Smooth muscle cell (in vitro differentiated cells): ENCODE measurements around the gene NPY5R. TPM values are rescaled to one million over a fixed set of nuclear protein-coding genes. Genes with fewer than 3 reads are reported as not detected.

ENCODE experiments used
- DNase-seq: peaks from one replicate; lab custom pipeline; 2025; ENCODE audit not compliant: unreplicated experiment; lab: John Stamatoyannopoulos, UW
- H2AFZ ChIP-seq: fragments of 200-600 bp; sonication (generic); 2 replicates; pipeline ENCODE4 v1.6.0; 2016; ENCODE audit warnings: antibody characterized with exemption, low read depth, mild to moderate bottlenecking
- H3F3A ChIP-seq: fragments of 200-600 bp; sonication (generic); 2 replicates; pipeline ENCODE4 v1.6.0; 2017; ENCODE audit warnings: antibody characterized with exemption, low read depth
- H3K27ac ChIP-seq: fragments of 200-600 bp; sonication (generic); 2 replicates; pipeline ENCODE4 v1.5.1; 2016; ENCODE audit warnings: low read depth, mild to moderate bottlenecking
- H3K27me3 ChIP-seq: fragments of 200-600 bp; sonication (generic); 2 replicates; pipeline ENCODE4 v1.6.1; 2016; ENCODE audit warnings: low read depth, mild to moderate bottlenecking
- H3K36me3 ChIP-seq: fragments of 200-600 bp; sonication (generic); 2 replicates; pipeline ENCODE4 v1.5.1; 2016; ENCODE audit warnings: low read depth
- H3K4me1 ChIP-seq: fragments of 200-600 bp; sonication (generic); 2 replicates; pipeline ENCODE4 v1.5.1; 2016; ENCODE audit warnings: low read depth
- H3K4me2 ChIP-seq: fragments of 200-600 bp; sonication (generic); 2 replicates; pipeline ENCODE4 v1.6.0; 2016; ENCODE audit warnings: mild to moderate bottlenecking
- H3K4me3 ChIP-seq: fragments of 200-600 bp; sonication (generic); 2 replicates; pipeline ENCODE4 v1.5.1; 2016; ENCODE audit warnings: mild to moderate bottlenecking
- H3K79me2 ChIP-seq: fragments of 200-600 bp; sonication (generic); 2 replicates; pipeline ENCODE4 v1.6.0; 2016; ENCODE audit warnings: low read depth, mild to moderate bottlenecking
- H3K9ac ChIP-seq: fragments of 200-600 bp; sonication (generic); 2 replicates; pipeline ENCODE4 v1.6.0; 2016; ENCODE audit warnings: low read depth
- H3K9me3 ChIP-seq: fragments of 200-600 bp; sonication (generic); replicated peaks from 2 replicates; pipeline ENCODE4 v1.5.1; 2016; ENCODE audit warnings: low read depth
- H4K20me1 ChIP-seq: fragments of 200-600 bp; sonication (generic); 2 replicates; pipeline ENCODE4 v1.6.0; 2016; ENCODE audit warnings: low read depth
- CTCF ChIP-seq: fragments of 200-600 bp; sonication (generic); IDR thresholded peaks from 2 replicates; pipeline ENCODE4 v1.5.1; 2017; ENCODE audit warnings: borderline replicate concordance, mild to moderate bottlenecking, antibody characterized with exemption; ENCODE audit not compliant: insufficient read depth, poor library complexity, severe bottlenecking
- WGBS: methylation state at CpG from one replicate; pipeline ENCODE4 v1.1.7; 2016; ENCODE audit warnings: low lambda C conversion rate; 5-methylcytosine and 5-hydroxymethylcytosine counted together
- polyA plus RNA-seq: library from polyadenylated mRNA; unstranded; fragments of >200 nt; fragmentation: Nextera tagmentation; extraction: Ambion mirVana; gene quantifications from 2 replicates; pipeline ENCODE4 v1.2.1, GENCODE V29; 2016
- total RNA-seq: library from RNA; depleted of rRNA; stranded (reverse); fragments of >200 nt; gene quantifications from 2 replicates; pipeline ENCODE4 v1.2.3, GENCODE V29; 2014

The NPY5R gene
- total and polyA plus RNA-seq, 2 experiments from 2014 or later: 1.4 to 5.5 TPM

- Histone ChIP-seq H4K20me1 (no peaks in the 10 kb centered on the region), H3F3A (no peaks in the 10 kb centered on the region), H3K9ac (no peak overlapping the region), H2AFZ (peak overlapping the region; percentile 71), H3K4me1 (no peaks in the 10 kb centered on the region), H3K4me3 (peak overlapping the region; percentile 65), H3K4me2 (peak overlapping the region; percentile 91), H3K27me3 (peaks cover 78% of the 10 kb centered on the region), H3K27ac (no peak overlapping the region), H3K9me3 (no peaks in the 10 kb centered on the region), H3K79me2 (no peaks in the 10 kb centered on the region), H3K36me3 (no peaks in the 10 kb centered on the region)
- no peak for DNase-seq
- TF ChIP-seq CTCF: no peak
- WGBS: 3% methylated on average over 43 of the region's 50 CpGs
Measured at GRCh38 chr4:163344147-163345125, 744 bp downstream of the NPY5R start.

GRCh38 chr4:163350672-163351071, 7.0 kb downstream of the NPY5R start:
- Histone ChIP-seq H3K4me2 (no peak overlapping the region), H3K27me3 (peaks cover 16% of the 10 kb centered on the region), H2AFZ (no peak overlapping the region), H3K9ac (no peak overlapping the region), H3K4me3 (no peak overlapping the region), H3K27ac (no peak overlapping the region), H3K9me3 (no peaks in the 10 kb centered on the region), H3K79me2 (no peaks in the 10 kb centered on the region), H3K36me3 (no peaks in the 10 kb centered on the region), H4K20me1 (no peaks in the 10 kb centered on the region), H3K4me1 (no peaks in the 10 kb centered on the region), H3F3A (no peaks in the 10 kb centered on the region)
- no peak for DNase-seq
- no peak for TF ChIP-seq CTCF

- Histone ChIP-seq H3K4me2 (no peak overlapping the region), H3K4me3 (no peak overlapping the region), H3K9me3 (no peaks in the 10 kb centered on the region), H3F3A (no peaks in the 10 kb centered on the region), H3K27ac (no peak overlapping the region), H3K79me2 (no peaks in the 10 kb centered on the region), H3K4me1 (no peaks in the 10 kb centered on the region), H3K36me3 (no peaks in the 10 kb centered on the region), H3K9ac (no peak overlapping the region), H2AFZ (no peak overlapping the region), H3K27me3 (no peaks in the 10 kb centered on the region), H4K20me1 (no peaks in the 10 kb centered on the region)
- 74% methylated on average over 3 of the region's 3 CpGs for WGBS
- no peak for DNase-seq
- TF ChIP-seq CTCF: no peak
Measured at GRCh38 chr4:163353054-163353453, 9.4 kb downstream of the NPY5R start.
